Gastroesophageal sphincter (tissue), 3 donors: ENCODE data around the gene LIN52.

Experiments
- EP300 ChIP-seq: sonication (generic); formaldehyde crosslinking; IDR thresholded peaks from one replicate; pipeline ENCODE4 v1.6.1; 2017; ENCODE audit warnings: antibody characterized with exemption, mild to moderate bottlenecking
- POLR2AphosphoS5 ChIP-seq: sonication (generic); formaldehyde crosslinking; IDR thresholded peaks from one replicate; pipeline ENCODE4 v1.6.1; 2017; ENCODE audit warnings: antibody characterized with exemption
- TF ChIP-seq, protein P1 (sequence below), 4 experiments: fragments of 200-600 bp in 2 of 4; fragments of 450-650 bp in 2 of 4; sonication (generic) in 1 of 4; IDR thresholded peaks; one replicate each; pipeline ENCODE4 v1.5.1; 2017 to 2019; ENCODE audit warnings: antibody characterized with exemption in 4 of 4, mild to moderate bottlenecking in 2 of 4, moderate library complexity in 2 of 4

DNA sequence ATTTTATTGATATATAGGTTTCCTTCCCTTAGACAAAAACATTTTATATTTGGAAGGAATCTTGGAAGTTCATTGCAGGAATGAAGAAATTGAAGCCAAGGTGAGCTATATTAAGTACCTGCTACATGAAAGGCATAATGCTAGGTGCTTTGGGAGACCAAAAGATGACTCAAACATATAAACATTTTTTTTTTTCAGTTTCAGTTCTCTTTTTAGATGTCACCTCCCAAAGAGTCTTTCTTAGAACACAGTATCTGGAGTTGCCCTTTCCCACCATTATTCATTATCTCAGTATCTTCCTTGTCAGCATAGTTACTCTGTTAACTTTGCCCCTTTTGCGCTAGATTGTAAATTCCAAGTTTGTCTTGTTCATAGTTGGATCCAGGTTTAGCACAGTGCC is 1.1 kb downstream of the LIN52 start:
- TF ChIP-seq, protein P1, sequence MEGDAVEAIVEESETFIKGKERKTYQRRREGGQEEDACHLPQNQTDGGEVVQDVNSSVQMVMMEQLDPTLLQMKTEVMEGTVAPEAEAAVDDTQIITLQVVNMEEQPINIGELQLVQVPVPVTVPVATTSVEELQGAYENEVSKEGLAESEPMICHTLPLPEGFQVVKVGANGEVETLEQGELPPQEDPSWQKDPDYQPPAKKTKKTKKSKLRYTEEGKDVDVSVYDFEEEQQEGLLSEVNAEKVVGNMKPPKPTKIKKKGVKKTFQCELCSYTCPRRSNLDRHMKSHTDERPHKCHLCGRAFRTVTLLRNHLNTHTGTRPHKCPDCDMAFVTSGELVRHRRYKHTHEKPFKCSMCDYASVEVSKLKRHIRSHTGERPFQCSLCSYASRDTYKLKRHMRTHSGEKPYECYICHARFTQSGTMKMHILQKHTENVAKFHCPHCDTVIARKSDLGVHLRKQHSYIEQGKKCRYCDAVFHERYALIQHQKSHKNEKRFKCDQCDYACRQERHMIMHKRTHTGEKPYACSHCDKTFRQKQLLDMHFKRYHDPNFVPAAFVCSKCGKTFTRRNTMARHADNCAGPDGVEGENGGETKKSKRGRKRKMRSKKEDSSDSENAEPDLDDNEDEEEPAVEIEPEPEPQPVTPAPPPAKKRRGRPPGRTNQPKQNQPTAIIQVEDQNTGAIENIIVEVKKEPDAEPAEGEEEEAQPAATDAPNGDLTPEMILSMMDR (IDR thresholded peaks at IDR 0.05) = no peak
- TF ChIP-seq EP300 (no peak), POLR2AphosphoS5 (no peak)
